Gastroesophageal sphincter (tissue), 3 donors: ENCODE results near the gene ITIH5.

Experiments
- EP300 ChIP-seq: sonication (generic); formaldehyde crosslinking; IDR thresholded peaks from one replicate; pipeline ENCODE4 v1.6.1; 2017; ENCODE audit warnings: antibody characterized with exemption, mild to moderate bottlenecking
- POLR2A ChIP-seq, 2 donors: fragments of 450-650 bp; IDR thresholded peaks; one replicate each; pipeline ENCODE4 v1.6.1; 2017; ENCODE audit warnings: antibody characterized with exemption in 2 of 2, mild to moderate bottlenecking in 2 of 2, moderate library complexity in 1 of 2
- POLR2AphosphoS5 ChIP-seq: sonication (generic); formaldehyde crosslinking; IDR thresholded peaks from one replicate; pipeline ENCODE4 v1.6.1; 2017; ENCODE audit warnings: antibody characterized with exemption
- TF ChIP-seq, protein P1 (sequence below), 4 experiments: fragments of 200-600 bp in 2 of 4; fragments of 450-650 bp in 2 of 4; sonication (generic) in 1 of 4; IDR thresholded peaks; one replicate each; pipeline ENCODE4 v1.5.1; 2017 to 2019; ENCODE audit warnings: antibody characterized with exemption in 4 of 4, mild to moderate bottlenecking in 2 of 4, moderate library complexity in 2 of 4

DNA sequence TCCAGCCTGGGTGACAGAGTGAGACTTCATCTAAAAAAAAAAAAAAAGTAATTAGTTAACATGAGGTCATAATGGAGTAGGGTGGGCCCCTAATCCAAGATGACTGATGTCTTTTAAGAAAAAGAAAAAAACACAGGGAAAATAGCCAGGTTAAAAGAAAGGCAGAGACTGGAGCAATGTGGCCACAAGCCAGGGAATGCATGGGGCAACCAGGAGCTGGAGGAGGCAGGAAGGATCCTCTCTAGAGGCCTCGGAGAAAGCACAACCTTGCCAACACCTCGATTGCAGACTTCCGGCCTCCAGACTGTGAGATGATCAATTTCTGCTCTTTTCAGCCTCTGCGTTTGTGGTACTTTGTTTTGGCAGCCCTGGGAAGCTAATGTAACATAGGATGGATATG is 121.5 kb downstream of the ITIH5 start:
- TF ChIP-seq POLR2AphosphoS5 (no peak), EP300 (no peak), POLR2A (IDR thresholded peaks at IDR 0.05) (no peak)
- TF ChIP-seq, protein P1, sequence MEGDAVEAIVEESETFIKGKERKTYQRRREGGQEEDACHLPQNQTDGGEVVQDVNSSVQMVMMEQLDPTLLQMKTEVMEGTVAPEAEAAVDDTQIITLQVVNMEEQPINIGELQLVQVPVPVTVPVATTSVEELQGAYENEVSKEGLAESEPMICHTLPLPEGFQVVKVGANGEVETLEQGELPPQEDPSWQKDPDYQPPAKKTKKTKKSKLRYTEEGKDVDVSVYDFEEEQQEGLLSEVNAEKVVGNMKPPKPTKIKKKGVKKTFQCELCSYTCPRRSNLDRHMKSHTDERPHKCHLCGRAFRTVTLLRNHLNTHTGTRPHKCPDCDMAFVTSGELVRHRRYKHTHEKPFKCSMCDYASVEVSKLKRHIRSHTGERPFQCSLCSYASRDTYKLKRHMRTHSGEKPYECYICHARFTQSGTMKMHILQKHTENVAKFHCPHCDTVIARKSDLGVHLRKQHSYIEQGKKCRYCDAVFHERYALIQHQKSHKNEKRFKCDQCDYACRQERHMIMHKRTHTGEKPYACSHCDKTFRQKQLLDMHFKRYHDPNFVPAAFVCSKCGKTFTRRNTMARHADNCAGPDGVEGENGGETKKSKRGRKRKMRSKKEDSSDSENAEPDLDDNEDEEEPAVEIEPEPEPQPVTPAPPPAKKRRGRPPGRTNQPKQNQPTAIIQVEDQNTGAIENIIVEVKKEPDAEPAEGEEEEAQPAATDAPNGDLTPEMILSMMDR (IDR thresholded peaks at IDR 0.05): no peak
